GM12878 (cell line): ENCODE data around the gene TBATA. TPM values are rescaled to one million over a fixed set of nuclear protein-coding genes. Genes with fewer than 3 reads are reported as not detected.

Experiments used
- ATAC-seq: fragments of 200-7000 bp; cut with Tn5 transposase; 3 replicates; pipeline ENCODE4 v1.9.1; 2020; ENCODE audit warnings: mild to moderate bottlenecking, moderate library complexity
- BruUV-seq: library from RNA; stranded (reverse); fragments of 400-500 nt; replicated peaks from 2 replicates; lab custom pipeline; 2021; lab: Mats Ljungman, UMichigan
- CTCF ChIA-PET: fragments of 300-600 bp; sonication (Branson Sonifier 250); formaldehyde crosslinking; extraction: SDS; loops from one replicate; lab custom pipeline; 2021; ENCODE audit warnings: inconsistent platforms; lab: Yijun Ruan, JAX
- POLR2A ChIA-PET: fragments of 350-600 bp; formaldehyde crosslinking; extraction: SDS; loops from one replicate; lab custom pipeline; 2021; ENCODE audit warnings: inconsistent platforms; lab: Charles Lee
- RAD21 ChIA-PET: fragments of 300-600 bp; sonication (Branson Sonifier 250); formaldehyde crosslinking; loops from one replicate; lab custom pipeline; 2023; ENCODE audit warnings: antibody characterized with exemption; ENCODE audit not compliant: unreplicated experiment; lab: Charles Lee
- SMC1A ChIA-PET: fragments of 300-600 bp; sonication (Branson Sonifier 250); formaldehyde crosslinking; loops from one replicate; lab custom pipeline; 2023; ENCODE audit not compliant: unreplicated experiment, uncharacterized antibody; lab: Charles Lee
- DNase-seq: peaks from one replicate; pipeline ENCODE4 v3.0.0-alpha.2; 2011; ENCODE audit warnings: low read depth, low spot score
- FAIRE-seq: peaks from 3 replicates; lab custom pipeline; 2011; peaks lifted over from hg19 to GRCh38; lab: Jason Lieb, UNC
- H2AFZ ChIP-seq: 2 replicates; pipeline ENCODE4 v1.6.0; 2011; ENCODE audit warnings: low read depth, low read length, control low read depth; ENCODE audit not compliant: control insufficient read depth
- H3K27ac ChIP-seq: 2 replicates; pipeline ENCODE4 v1.5.1; 2011; ENCODE audit warnings: control low read depth; ENCODE audit not compliant: control insufficient read depth, insufficient read depth
- H3K27me3 ChIP-seq, 2 experiments: replicated peaks in 1 of 2; 2 replicates each; pipeline versions ENCODE4 v1.6.0 to v1.6.1; 2011; ENCODE audit warnings: low read length in 1 of 2; ENCODE audit not compliant: control insufficient read depth in 2 of 2, insufficient read depth in 2 of 2
- H3K36me3 ChIP-seq, 2 experiments: 2 replicates each; pipeline ENCODE4 v1.5.1; 2011; ENCODE audit warnings: low read length in 1 of 2; ENCODE audit not compliant: control insufficient read depth in 2 of 2, insufficient read depth in 2 of 2
- H3K4me1 ChIP-seq: 2 replicates; pipeline ENCODE4 v1.6.1; 2011; ENCODE audit warnings: mild to moderate bottlenecking, low read length, moderate library complexity, mixed read lengths; ENCODE audit not compliant: control insufficient read depth, insufficient read depth
- H3K4me2 ChIP-seq: 2 replicates; pipeline ENCODE4 v1.6.0; 2011; ENCODE audit warnings: control low read depth; ENCODE audit not compliant: control insufficient read depth, insufficient read depth
- H3K4me3 ChIP-seq: fragments of 200-600 bp; sonication (generic); 2 replicates; pipeline ENCODE4 v1.5.1; 2016
- H3K79me2 ChIP-seq: 2 replicates; pipeline ENCODE4 v1.6.0; 2011; ENCODE audit warnings: low read length; ENCODE audit not compliant: control insufficient read depth, insufficient read depth
- H3K9ac ChIP-seq: 2 replicates; pipeline ENCODE4 v1.8.0; 2011; ENCODE audit warnings: low read length, control low read depth, mixed read lengths; ENCODE audit not compliant: control insufficient read depth, insufficient read depth
- H3K9me3 ChIP-seq: replicated peaks from 3 replicates; pipeline ENCODE4 v1.5.1; 2011; ENCODE audit warnings: mild to moderate bottlenecking, low read length; ENCODE audit not compliant: control insufficient read depth, insufficient read depth
- H4K20me1 ChIP-seq: 2 replicates; pipeline ENCODE4 v1.6.0; 2011; ENCODE audit not compliant: control insufficient read depth, insufficient read depth
- BCL11A ChIP-seq: IDR thresholded peaks from 2 replicates; pipeline ENCODE4 v1.6.1; 2011; ENCODE audit warnings: low read depth, low read length
- IKZF2 ChIP-seq, 2 experiments: fragments of 450-650 bp; IDR thresholded peaks; 2 replicates each; pipeline ENCODE4 v1.6.1; 2017; ENCODE audit warnings: mild to moderate bottlenecking in 2 of 2, moderate library complexity in 2 of 2
- MEF2A ChIP-seq: IDR thresholded peaks from 2 replicates; pipeline ENCODE4 v1.6.1; 2011; ENCODE audit warnings: low read depth, mild to moderate bottlenecking, low read length, moderate library complexity; ENCODE audit not compliant: insufficient read depth
- MEF2B ChIP-seq: fragments of 450-650 bp; IDR thresholded peaks from 2 replicates; pipeline ENCODE4 v1.6.1; 2018; ENCODE audit warnings: mild to moderate bottlenecking, moderate library complexity; ENCODE audit not compliant: partially characterized antibody, poor library complexity, severe bottlenecking
- NR2C1 ChIP-seq: fragments of 450-650 bp; IDR thresholded peaks from 2 replicates; pipeline ENCODE4 v1.6.1; 2017; ENCODE audit warnings: antibody characterized with exemption, mild to moderate bottlenecking, moderate library complexity
- PAX8 ChIP-seq: fragments of 450-650 bp; IDR thresholded peaks from 2 replicates; pipeline ENCODE4 v1.6.1; 2017; ENCODE audit warnings: mild to moderate bottlenecking, moderate library complexity
- POU2F2 ChIP-seq: IDR thresholded peaks from 3 replicates; pipeline ENCODE4 v1.6.1; 2011; ENCODE audit warnings: low read depth, mild to moderate bottlenecking, low read length, borderline replicate concordance
- SREBF1 ChIP-seq: IDR thresholded peaks from 2 replicates; pipeline ENCODE4 v1.6.1; 2012; ENCODE audit warnings: mild to moderate bottlenecking, low read length
- SRF ChIP-seq, 2 experiments: IDR thresholded peaks; 2 replicates each; pipeline ENCODE4 v1.6.1; 2011; ENCODE audit warnings: low read depth in 2 of 2, low read length in 2 of 2, mild to moderate bottlenecking in 1 of 2, moderate library complexity in 1 of 2
- STAT1 ChIP-seq: fragments of 450-650 bp; conservative IDR thresholded peaks from 2 replicates; pipeline ENCODE4 v1.6.1; 2014; ENCODE audit warnings: antibody characterized with exemption, mild to moderate bottlenecking
- SUZ12 ChIP-seq: fragments of 200-600 bp; sonication (generic); IDR thresholded peaks from one replicate; pipeline ENCODE4 v1.6.1; 2018; ENCODE audit warnings: antibody characterized with exemption, mild to moderate bottlenecking; ENCODE audit not compliant: unreplicated experiment
- TAF1 ChIP-seq: IDR thresholded peaks from 2 replicates; pipeline ENCODE4 v1.6.1; 2011; ENCODE audit warnings: mild to moderate bottlenecking, low read depth, low read length, borderline replicate concordance
- ZNF622 ChIP-seq: fragments of 450-650 bp; IDR thresholded peaks from 2 replicates; pipeline ENCODE4 v1.6.1; 2017; ENCODE audit warnings: mild to moderate bottlenecking, inconsistent platforms
- WGBS: methylation state at CpG from one replicate; pipeline ENCODE4 v1.1.6; 2016; ENCODE audit warnings: low lambda C conversion rate; ENCODE audit not compliant: insufficient replicate concordance, insufficient coverage; ENCODE audit errors: missing lambda C conversion rate; 5-methylcytosine and 5-hydroxymethylcytosine counted together
- in situ Hi-C: fragments of 300-500 bp; cut with MboI; formaldehyde crosslinking; loops from 9 replicates; pipeline ENCODE4 v1.14.3; 2018; ENCODE audit warnings: mixed read lengths
- intact Hi-C: fragments of 100-400 bp; cut with micrococcal nuclease; formaldehyde crosslinking; loops from one replicate; pipeline ENCODE4 v1.14.2; 2022; ENCODE audit not compliant: unreplicated experiment
- polyA plus RNA-seq, 11 experiments: library from polyadenylated mRNA; depleted of rRNA in 4 of 11; unstranded in 6 of 11; stranded (reverse) in 5 of 11; fragments of >200 nt; fragmentation: Nextera tagmentation in 4 of 11; fragmentation: Illumina TruSeq in 1 of 11; extraction: Ambion mirVana in 4 of 11; extraction: Trizol in 1 of 11; gene quantifications; 1 replicate in 1 of 11; 2 replicates in 10 of 11; pipeline versions ENCODE4 v1.2.1 to v1.2.3, GENCODE V29; 2011 to 2016; ENCODE audit warnings: inconsistent platforms in 2 of 11, missing spikeins in 2 of 11, low read depth in 1 of 11
- total RNA-seq, 4 experiments: library from RNA; depleted of rRNA in 3 of 4; stranded (reverse); fragments of >200 nt in 3 of 4; fragmentation: Illumina TruSeq in 1 of 4; extraction: Trizol in 1 of 4; gene quantifications; 2 replicates each; pipeline versions ENCODE4 v1.2.1 to v1.2.3, GENCODE V29; 2013 to 2021
- TF ChIP-seq, protein P1 (sequence below): IDR thresholded peaks from 2 replicates; pipeline ENCODE4 v1.6.1; 2012; ENCODE audit warnings: low read length, inconsistent platforms
- TF ChIP-seq, protein P2 (sequence below): IDR thresholded peaks from 2 replicates; pipeline ENCODE4 v1.6.1; 2011; ENCODE audit warnings: mild to moderate bottlenecking, low read depth, low read length, moderate library complexity; ENCODE audit not compliant: insufficient replicate concordance

Gene TBATA
- total and polyA plus RNA-seq, 10 of the 15 experiments (the other 5 are each of a cell fraction or from before 2014, with no cell fraction given), result not detected

GRCh38 chr10:70735161-70735560, 50.0 kb downstream of the TBATA start:
- H3K4me1 ChIP-seq, result no peaks in the 10 kb centered on the region
- ChIA-PET SMC1A (no interaction called here), RAD21 (no interaction called here), CTCF (no interaction called here), POLR2A (no interaction called here)
- FAIRE-seq (no peak), DNase-seq (no peak), ATAC-seq (no peak)
- no peaks in the 10 kb centered on the region for H3K79me2 ChIP-seq
- H3K4me3 ChIP-seq, result no peak overlapping the region
- H2AFZ ChIP-seq, result no peak overlapping the region
- BruUV-seq, result no TSS peak
- WGBS, result 31% methylated on average over 3 of the region's 3 CpGs
- H3K36me3 ChIP-seq, result no peaks in the 10 kb centered on the region
- in situ Hi-C loops, result no loop called here
- H3K9me3 ChIP-seq, result no peaks in the 10 kb centered on the region
- no peak overlapping the region for H3K4me2 ChIP-seq
- no peak overlapping the region for H3K27ac ChIP-seq
- H3K27me3 ChIP-seq, result no peaks in the 10 kb centered on the region; a peak in 1 of 4 replicates
- intact Hi-C loops, result no loop called here
- no peak overlapping the region for H3K9ac ChIP-seq
- H4K20me1 ChIP-seq, result no peaks in the 10 kb centered on the region
- TF ChIP-seq ZNF622 (no peak), SRF (IDR thresholded peaks at IDR 0.05; ENCODE audit: low read depth in 2 of 2, low read length in 2 of 2) (no peak), IKZF2 (IDR thresholded peaks at IDR 0.05) (no peak), TAF1 (no peak)

GRCh38 chr10:70733051-70733450, 52.1 kb downstream of the TBATA start:
- FAIRE-seq (no peak), DNase-seq (no peak), ATAC-seq (no peak)
- Histone ChIP-seq H3K27me3 (no peaks in the 10 kb centered on the region; a peak in 1 of 4 replicates), H4K20me1 (no peaks in the 10 kb centered on the region), H3K27ac (no peak overlapping the region), H3K4me2 (no peak overlapping the region), H3K4me1 (no peaks in the 10 kb centered on the region), H3K9me3 (no peaks in the 10 kb centered on the region), H3K9ac (no peak overlapping the region), H3K79me2 (no peaks in the 10 kb centered on the region), H3K36me3 (no peaks in the 10 kb centered on the region), H3K4me3 (no peak overlapping the region), H2AFZ (no peak overlapping the region)
- ChIA-PET CTCF (no interaction called here), POLR2A (no interaction called here), RAD21 (no interaction called here), SMC1A (no interaction called here)
- BruUV-seq, result no TSS peak
- WGBS, result 91% methylated on average over 1 of the region's 1 CpG
- in situ Hi-C loops, result no loop called here
- intact Hi-C loops, result no loop called here
- TF ChIP-seq PAX8 (no peak), STAT1 (no peak), POU2F2 (no peak), NR2C1 (no peak), MEF2B (no peak), MEF2A (no peak), SREBF1 (no peak), BCL11A (no peak), SUZ12 (no peak)
- TF ChIP-seq, protein P1, sequence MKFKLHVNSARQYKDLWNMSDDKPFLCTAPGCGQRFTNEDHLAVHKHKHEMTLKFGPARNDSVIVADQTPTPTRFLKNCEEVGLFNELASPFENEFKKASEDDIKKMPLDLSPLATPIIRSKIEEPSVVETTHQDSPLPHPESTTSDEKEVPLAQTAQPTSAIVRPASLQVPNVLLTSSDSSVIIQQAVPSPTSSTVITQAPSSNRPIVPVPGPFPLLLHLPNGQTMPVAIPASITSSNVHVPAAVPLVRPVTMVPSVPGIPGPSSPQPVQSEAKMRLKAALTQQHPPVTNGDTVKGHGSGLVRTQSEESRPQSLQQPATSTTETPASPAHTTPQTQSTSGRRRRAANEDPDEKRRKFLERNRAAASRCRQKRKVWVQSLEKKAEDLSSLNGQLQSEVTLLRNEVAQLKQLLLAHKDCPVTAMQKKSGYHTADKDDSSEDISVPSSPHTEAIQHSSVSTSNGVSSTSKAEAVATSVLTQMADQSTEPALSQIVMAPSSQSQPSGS, result no peak
- TF ChIP-seq, protein P2, sequence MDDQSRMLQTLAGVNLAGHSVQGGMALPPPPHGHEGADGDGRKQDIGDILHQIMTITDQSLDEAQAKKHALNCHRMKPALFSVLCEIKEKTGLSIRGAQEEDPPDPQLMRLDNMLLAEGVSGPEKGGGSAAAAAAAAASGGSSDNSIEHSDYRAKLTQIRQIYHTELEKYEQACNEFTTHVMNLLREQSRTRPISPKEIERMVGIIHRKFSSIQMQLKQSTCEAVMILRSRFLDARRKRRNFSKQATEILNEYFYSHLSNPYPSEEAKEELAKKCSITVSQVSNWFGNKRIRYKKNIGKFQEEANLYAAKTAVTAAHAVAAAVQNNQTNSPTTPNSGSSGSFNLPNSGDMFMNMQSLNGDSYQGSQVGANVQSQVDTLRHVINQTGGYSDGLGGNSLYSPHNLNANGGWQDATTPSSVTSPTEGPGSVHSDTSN, result no peak
